Thoracic aorta (tissue), 2 donors: ENCODE results near the gene CTNNBIP1. TPM values are rescaled to one million over a fixed set of nuclear protein-coding genes. Genes with fewer than 3 reads are reported as not detected.

Experiments used
- ATAC-seq: fragments of 150-250 bp; one replicate; pipeline ENCODE4 v1.8.0; 2017; ENCODE audit warnings: low read depth; ENCODE audit not compliant: insufficient number of reproducible peaks, low FRiP score
- DNase-seq: peaks from one replicate; pipeline ENCODE4 v3.0.0-alpha.2; 2020; ENCODE audit warnings: low spot score
- H3K27ac ChIP-seq, 2 donors: fragments of 200-600 bp; sonication (generic); 1 replicate in 1 of 2; 2 replicates in 1 of 2; pipeline ENCODE4 v1.5.1; 2016; ENCODE audit warnings: mild to moderate bottlenecking in 2 of 2, moderate library complexity in 2 of 2
- H3K27me3 ChIP-seq: fragments of 200-600 bp; sonication (generic); replicated peaks from 2 replicates; pipeline ENCODE4 v1.6.0; 2016; ENCODE audit warnings: mild to moderate bottlenecking; ENCODE audit not compliant: insufficient read depth
- H3K36me3 ChIP-seq: fragments of 200-600 bp; sonication (generic); one replicate; pipeline ENCODE4 v1.5.1; 2016
- H3K4me1 ChIP-seq, 2 donors: fragments of 200-600 bp; sonication (generic); 1 replicate in 1 of 2; 2 replicates in 1 of 2; pipeline versions ENCODE4 v1.5.1 to v1.6.0; 2016; ENCODE audit warnings: low read depth in 2 of 2, mild to moderate bottlenecking in 1 of 2; ENCODE audit not compliant: control insufficient read depth in 1 of 2
- H3K4me3 ChIP-seq: fragments of 200-600 bp; sonication (generic); 2 replicates; pipeline ENCODE4 v1.5.1; 2016; ENCODE audit warnings: mild to moderate bottlenecking
- H3K9me3 ChIP-seq: fragments of 200-600 bp; sonication (generic); 2 replicates; pipeline ENCODE4 v1.5.1; 2016
- CTCF ChIP-seq: fragments of 200-600 bp; sonication (generic); IDR thresholded peaks from one replicate; pipeline ENCODE4 v1.5.1; 2019; ENCODE audit warnings: antibody characterized with exemption
- total RNA-seq, 2 donors: library from RNA; depleted of rRNA; stranded (reverse); fragments of >200 nt; gene quantifications; one replicate each; pipeline versions ENCODE4 v1.1.0 to v1.2.3, GENCODE V29; 2016

The CTNNBIP1 gene
- total RNA-seq, 2 donors from 2014 or later = 13.4 to 22.3 TPM

- Histone ChIP-seq H3K9me3 (no peaks in the 10 kb centered on the region), H3K4me1 (peaks cover 4 to 18% of the 10 kb centered on the region in 2 donors), H3K4me3 (no peak overlapping the region), H3K36me3 (no peaks in the 10 kb centered on the region), H3K27ac (no peak overlapping the region), H3K27me3 (no peaks in the 10 kb centered on the region)
- DNase-seq (no peak), ATAC-seq (no peak)
- no peak for TF ChIP-seq CTCF
Measured at GRCh38 chr1:9816199-9816598, 93.9 kb downstream of the CTNNBIP1 start.

- no peak overlapping the region for H3K4me3 ChIP-seq
Measured at GRCh38 chr1:9815150-9815549, 94.9 kb downstream of the CTNNBIP1 start.

GRCh38 chr1:9814619-9815018 lies 95.5 kb downstream of the CTNNBIP1 start:
- H3K27me3 ChIP-seq = no peaks in the 10 kb centered on the region
- TF ChIP-seq CTCF = no peak
- ATAC-seq = no peak
- H3K4me1 ChIP-seq = peaks cover 4 to 21% of the 10 kb centered on the region in 2 donors
- no peak overlapping the region for H3K27ac ChIP-seq
- no peaks in the 10 kb centered on the region for H3K9me3 ChIP-seq
- no peak for DNase-seq
- H3K4me3 ChIP-seq = no peak overlapping the region
- H3K36me3 ChIP-seq = no peaks in the 10 kb centered on the region

More at GRCh38 chr1:9815150-9815549, 94.9 kb downstream of the CTNNBIP1 start:
- H3K4me1 ChIP-seq = peaks cover 4 to 18% of the 10 kb centered on the region in 2 donors
- H3K27ac ChIP-seq = no peak overlapping the region
- DNase-seq = no peak
- no peaks in the 10 kb centered on the region for H3K27me3 ChIP-seq
- no peak for TF ChIP-seq CTCF
- H3K36me3 ChIP-seq = no peaks in the 10 kb centered on the region
- H3K9me3 ChIP-seq = no peaks in the 10 kb centered on the region
- no peak for ATAC-seq

GRCh38 chr1:9811239-9811966 lies 98.7 kb downstream of the CTNNBIP1 start:
- ATAC-seq = no peak
- H3K4me1 ChIP-seq = peaks cover 4 to 36% of the 10 kb centered on the region in 2 donors
- no peak for DNase-seq

GRCh38 chr1:9809100-9809510 lies 101.0 kb downstream of the CTNNBIP1 start:
- H3K36me3 ChIP-seq = no peaks in the 10 kb centered on the region
- H3K4me1 ChIP-seq = peaks cover 0 to 18% of the 10 kb centered on the region in 2 donors
- ATAC-seq (no peak), DNase-seq (no peak)
- H3K4me3 ChIP-seq = no peak overlapping the region
- no peaks in the 10 kb centered on the region for H3K27me3 ChIP-seq
- no peak overlapping the region for H3K27ac ChIP-seq
- no peaks in the 10 kb centered on the region for H3K9me3 ChIP-seq
- TF ChIP-seq CTCF = no peak

More at GRCh38 chr1:9811239-9811966, 98.7 kb downstream of the CTNNBIP1 start:
- H3K9me3 ChIP-seq = no peaks in the 10 kb centered on the region
- H3K27ac ChIP-seq = no peak overlapping the region
- H3K36me3 ChIP-seq = no peaks in the 10 kb centered on the region
- H3K27me3 ChIP-seq = no peaks in the 10 kb centered on the region
- TF ChIP-seq CTCF = no peak
- H3K4me3 ChIP-seq = no peak overlapping the region
